Effector CD8-positive, alpha-beta T cell (primary cell): Measurements from ENCODE around the gene PUS1.
"Not testable (repeated sequence)": the region's sequence is repeated elsewhere in the genome, so short reads cannot be mapped to it uniquely, and the experiment has no call there.

Experiments used
- DNase-seq: peaks from one replicate; lab custom pipeline; 2025; lab: John Stamatoyannopoulos, UW

The PUS1 gene

GRCh38 chr12:131934535-131934934, 5.5 kb downstream of the PUS1 start:
- DNase-seq = no peak

- no peak for DNase-seq
These were observed 9.0 kb downstream of the PUS1 start for GRCh38 chr12:131938082-131938481.

- no peak for DNase-seq
These were observed 9.9 kb downstream of the PUS1 start for GRCh38 chr12:131939007-131939406.

- no peak for DNase-seq
These were observed 11.1 kb downstream of the PUS1 start for GRCh38 chr12:131940141-131940547.

- no peak for DNase-seq
These were observed 12.3 kb downstream of the PUS1 start for GRCh38 chr12:131941116-131941986.

GRCh38 chr12:131941987-131942341, 12.9 kb downstream of the PUS1 start:
- DNase-seq = no peak

GRCh38 chr12:131942671-131943070, 13.6 kb downstream of the PUS1 start:
- no peak for DNase-seq

- no peak for DNase-seq
These were observed 14.3 kb downstream of the PUS1 start for GRCh38 chr12:131943389-131943788.

- no peak for DNase-seq
These were observed 14.8 kb downstream of the PUS1 start for GRCh38 chr12:131943876-131944275.

- no peak for DNase-seq
These were observed 15.7 kb downstream of the PUS1 start for GRCh38 chr12:131944601-131945251.

- DNase-seq = no peak
These were observed 17.7 kb downstream of the PUS1 start for GRCh38 chr12:131946757-131947156.

GRCh38 chr12:131947482-131948027, 18.5 kb downstream of the PUS1 start:
- DNase-seq = no peak

GRCh38 chr12:131948166-131948712, 19.2 kb downstream of the PUS1 start:
- no peak for DNase-seq

GRCh38 chr12:131948713-131949430, 19.8 kb downstream of the PUS1 start:
- DNase-seq = not testable (repeated sequence)

- DNase-seq = peak; percentile 88
These were observed 20.5 kb downstream of the PUS1 start, which contains the start of gene EP400 for GRCh38 chr12:131949431-131950181. Gene EP400 (plus strand): TSS chr12:131949942. CDS start chr12:131960620, 10,678 bp downstream.

- peak; percentile 34 for DNase-seq
These were observed 21.3 kb downstream of the PUS1 start for GRCh38 chr12:131950182-131950913.

GRCh38 chr12:131953810-131954209, 24.7 kb downstream of the PUS1 start:
- not testable (repeated sequence) for DNase-seq

GRCh38 chr12:131954460-131954859, 25.4 kb downstream of the PUS1 start:
- not testable (repeated sequence) for DNase-seq

GRCh38 chr12:131959116-131959515, 30.0 kb downstream of the PUS1 start:
- DNase-seq = no peak
